H1 (cell line): ENCODE results near the gene CFAP61. TPM values are rescaled to one million over a fixed set of nuclear protein-coding genes. Genes with fewer than 3 reads are reported as not detected.

ENCODE experiments used
- CTCF ChIA-PET: fragments of 300-600 bp; sonication (Branson Sonifier 250); formaldehyde crosslinking; loops from one replicate; lab custom pipeline; 2021; ENCODE audit not compliant: partially characterized antibody; lab: Charles Lee
- POLR2A ChIA-PET: fragments of 300-600 bp; sonication (Branson Sonifier 250); formaldehyde crosslinking; loops from one replicate; lab custom pipeline; 2021; ENCODE audit warnings: inconsistent platforms; ENCODE audit not compliant: partially characterized antibody; lab: Charles Lee
- DNase-seq, 2 experiments: peaks; one replicate each; pipeline versions ENCODE4 v3.0.0 to v3.0.0-alpha.2; 2010 to 2022; ENCODE audit warnings: low spot score in 2 of 2, low read depth in 1 of 2, mixed read lengths in 1 of 2
- FAIRE-seq: peaks from 2 replicates; lab custom pipeline; 2011; peaks lifted over from hg19 to GRCh38; lab: Jason Lieb, UNC
- H2AFZ ChIP-seq: 2 replicates; pipeline ENCODE4 v1.8.1; 2012; ENCODE audit warnings: low read length, inconsistent platforms
- H2AK5ac ChIP-seq: 2 replicates; pipeline ENCODE4 v1.6.1; 2013; ENCODE audit warnings: low read depth, low read length
- H2BK120ac ChIP-seq: replicated peaks from 2 replicates; pipeline ENCODE3; 2013; ENCODE audit warnings: low read depth, low read length, inconsistent platforms
- H2BK12ac ChIP-seq: 2 replicates; pipeline ENCODE4 v1.6.1; 2013; ENCODE audit warnings: low read depth, low read length
- H2BK15ac ChIP-seq: 2 replicates; pipeline ENCODE4 v1.6.1; 2013; ENCODE audit warnings: low read length
- H2BK20ac ChIP-seq: 2 replicates; pipeline ENCODE4 v1.6.1; 2013; ENCODE audit warnings: low read length
- H2BK5ac ChIP-seq: 2 replicates; pipeline ENCODE4 v1.6.1; 2013; ENCODE audit warnings: low read depth, low read length
- H3K14ac ChIP-seq: 2 replicates; pipeline ENCODE4 v1.6.1; 2013; ENCODE audit warnings: inconsistent platforms; ENCODE audit not compliant: insufficient read length
- H3K18ac ChIP-seq: 2 replicates; pipeline ENCODE4 v1.6.1; 2013; ENCODE audit warnings: low read length; ENCODE audit errors: extremely low read depth
- H3K23ac ChIP-seq: 2 replicates; pipeline ENCODE4 v1.6.1; 2013; ENCODE audit warnings: inconsistent platforms; ENCODE audit not compliant: insufficient read length
- H3K23me2 ChIP-seq: 2 replicates; pipeline ENCODE4 v1.6.1; 2013; ENCODE audit warnings: low read depth, low read length
- H3K27ac ChIP-seq: 2 replicates; pipeline ENCODE4 v1.6.1; 2011; ENCODE audit warnings: low read depth, low read length, inconsistent platforms
- H3K27me3 ChIP-seq, 4 experiments: replicated peaks in 1 of 4; 1 replicate in 1 of 4; 2 replicates in 3 of 4; pipeline versions ENCODE4 v1.6.1 to v1.8.1; 2011 to 2013; ENCODE audit warnings: low read length in 3 of 4, mild to moderate bottlenecking in 3 of 4, inconsistent platforms in 2 of 4, mixed read lengths in 2 of 4, moderate library complexity in 1 of 4; ENCODE audit not compliant: control insufficient read depth in 3 of 4, insufficient read depth in 3 of 4; ENCODE audit errors: extremely low read depth in 1 of 4
- H3K36me3 ChIP-seq, 4 experiments: 2 replicates each; pipeline versions ENCODE4 v1.6.1 to v1.8.1; 2011 to 2013; ENCODE audit warnings: mild to moderate bottlenecking in 4 of 4, low read length in 3 of 4, moderate library complexity in 2 of 4, control low read depth in 1 of 4, inconsistent platforms in 1 of 4; ENCODE audit not compliant: insufficient read depth in 4 of 4, control insufficient read depth in 2 of 4
- H3K4ac ChIP-seq: replicated peaks from 2 replicates; pipeline ENCODE3; 2013; ENCODE audit warnings: low read length, low read depth, mixed read lengths, inconsistent platforms; ENCODE audit not compliant: insufficient read length
- H3K4me1 ChIP-seq, 4 experiments: replicated peaks in 1 of 4; 1 replicate in 1 of 4; 2 replicates in 3 of 4; pipeline versions ENCODE4 v1.6.1 to v1.8.1; 2011 to 2013; ENCODE audit warnings: low read length in 3 of 4, inconsistent platforms in 2 of 4, mixed read lengths in 1 of 4; ENCODE audit not compliant: insufficient read depth in 4 of 4, control insufficient read depth in 3 of 4
- H3K4me2 ChIP-seq, 2 experiments: 2 replicates each; pipeline versions ENCODE4 v1.6.1 to v1.8.1; 2011 to 2013; ENCODE audit warnings: low read depth in 2 of 2, low read length in 2 of 2, control low read depth in 1 of 2, inconsistent platforms in 1 of 2, mild to moderate bottlenecking in 1 of 2; ENCODE audit not compliant: insufficient read depth in 1 of 2
- H3K4me3 ChIP-seq, 4 experiments: fragments of 200-600, 300-600 bp in 1 of 4; sonication (generic), shearing (Covaris generic), sonication (Bioruptor Twin) in 1 of 4; 2 replicates each; pipeline versions ENCODE4 v1.5.1 to v1.8.1; 2011 to 2016; ENCODE audit warnings: low read length in 4 of 4, low read depth in 3 of 4, control low read depth in 2 of 4, inconsistent platforms in 2 of 4, mild to moderate bottlenecking in 2 of 4, mixed read lengths in 1 of 4, moderate library complexity in 1 of 4; ENCODE audit not compliant: insufficient read depth in 2 of 4; ENCODE audit errors: extremely low read depth in 1 of 4
- H3K56ac ChIP-seq: replicated peaks from 2 replicates; pipeline ENCODE3; 2013; ENCODE audit warnings: low read depth, mild to moderate bottlenecking, mixed read lengths, low read length, inconsistent platforms; ENCODE audit not compliant: insufficient read length
- H3K79me1 ChIP-seq: 2 replicates; pipeline ENCODE4 v1.6.1; 2013; ENCODE audit warnings: low read depth, low read length, control low read depth
- H3K79me2 ChIP-seq, 2 experiments: 2 replicates each; pipeline versions ENCODE4 v1.6.1 to v1.8.1; 2012 to 2013; ENCODE audit warnings: low read length in 2 of 2, mild to moderate bottlenecking in 2 of 2, inconsistent platforms in 1 of 2; ENCODE audit not compliant: insufficient read depth in 2 of 2, control insufficient read depth in 1 of 2
- H3K9ac ChIP-seq, 4 experiments: replicated peaks in 1 of 4; 1 replicate in 1 of 4; 2 replicates in 3 of 4; pipeline versions ENCODE4 v1.6.1 to v1.8.1; 2011 to 2013; ENCODE audit warnings: low read depth in 3 of 4, low read length in 3 of 4, control low read depth in 2 of 4, mild to moderate bottlenecking in 2 of 4, moderate library complexity in 2 of 4, inconsistent platforms in 1 of 4; ENCODE audit errors: extremely low read depth in 1 of 4
- H3K9me3 ChIP-seq, 2 experiments: 2 replicates each; pipeline versions ENCODE4 v1.6.1 to v1.8.1; 2012 to 2013; ENCODE audit warnings: mild to moderate bottlenecking in 2 of 2, moderate library complexity in 2 of 2, control low read depth in 1 of 2, inconsistent platforms in 1 of 2, low read depth in 1 of 2, low read length in 1 of 2, mixed read lengths in 1 of 2; ENCODE audit not compliant: insufficient read depth in 2 of 2
- H4K20me1 ChIP-seq, 2 experiments: replicated peaks in 1 of 2; 2 replicates each; pipeline versions ENCODE3 to v1.8.1; 2011 to 2013; ENCODE audit warnings: inconsistent platforms in 2 of 2, low read length in 2 of 2, mild to moderate bottlenecking in 1 of 2; ENCODE audit not compliant: insufficient read depth in 2 of 2, control insufficient read depth in 1 of 2
- H4K5ac ChIP-seq: 2 replicates; pipeline ENCODE4 v1.6.1; 2013; ENCODE audit warnings: low read length, low read depth, mixed read lengths, inconsistent platforms; ENCODE audit not compliant: insufficient read length
- H4K8ac ChIP-seq: 2 replicates; pipeline ENCODE4 v1.8.0; 2013; ENCODE audit warnings: mild to moderate bottlenecking, moderate library complexity, low read length, inconsistent platforms; ENCODE audit not compliant: insufficient read depth; ENCODE audit errors: extremely low read depth
- H4K91ac ChIP-seq: replicated peaks from 2 replicates; pipeline ENCODE3; 2013; ENCODE audit warnings: low read length, mixed read lengths, inconsistent platforms; ENCODE audit not compliant: insufficient read length
- ATF2 ChIP-seq: IDR thresholded peaks from 2 replicates; pipeline ENCODE4 v1.6.1; 2012; ENCODE audit warnings: low read length, inconsistent platforms
- BACH1 ChIP-seq: IDR thresholded peaks from 2 replicates; pipeline ENCODE4 v1.6.1; 2012; ENCODE audit warnings: low read length, improper control_type of control experiment
- BRCA1 ChIP-seq: IDR thresholded peaks from 2 replicates; pipeline ENCODE4 v1.6.1; 2012; ENCODE audit warnings: low read depth, low read length, improper control_type of control experiment
- CEBPB ChIP-seq: IDR thresholded peaks from 2 replicates; pipeline ENCODE4 v1.6.1; 2012; ENCODE audit warnings: low read depth, low read length
- CTBP2 ChIP-seq: IDR thresholded peaks from 2 replicates; pipeline ENCODE4 v1.7.0; 2011; ENCODE audit warnings: borderline replicate concordance, mild to moderate bottlenecking, moderate library complexity, mixed read lengths, low read length; ENCODE audit not compliant: insufficient read depth, insufficient read length
- EGR1 ChIP-seq: IDR thresholded peaks from 2 replicates; pipeline ENCODE4 v1.6.1; 2011; ENCODE audit warnings: low read depth, low read length, borderline replicate concordance
- KDM1A ChIP-seq: fragments of 200-600, 300-600 bp; sonication (generic); IDR thresholded peaks from 2 replicates; pipeline ENCODE4 v1.7.1; 2016; ENCODE audit warnings: mild to moderate bottlenecking, low read length, borderline replicate concordance
- PHF8 ChIP-seq: fragments of 200-600 bp; sonication (generic); conservative IDR thresholded peaks from 2 replicates; pipeline ENCODE4 v1.7.1; 2012; ENCODE audit warnings: low read depth, mild to moderate bottlenecking, inconsistent platforms, low read length, moderate library complexity
- POU5F1 ChIP-seq: IDR thresholded peaks from 2 replicates; pipeline ENCODE4 v1.6.1; 2011; ENCODE audit warnings: low read depth, mild to moderate bottlenecking, low read length, moderate library complexity
- RNF2 ChIP-seq: fragments of 200-900, 300-1000 bp; sonication (generic); IDR thresholded peaks from 2 replicates; pipeline ENCODE4 v1.7.1; 2016; ENCODE audit warnings: borderline replicate concordance, low read depth, mild to moderate bottlenecking, antibody characterized with exemption, low read length; ENCODE audit not compliant: poor library complexity, severe bottlenecking; ENCODE audit errors: missing control alignments
- SIN3A ChIP-seq, 2 experiments: IDR thresholded peaks in 1 of 2; conservative IDR thresholded peaks in 1 of 2; 2 replicates each; pipeline ENCODE4 v1.6.1; 2011 to 2012; ENCODE audit warnings: low read length in 2 of 2, improper control_type of control experiment in 1 of 2, low read depth in 1 of 2, mild to moderate bottlenecking in 1 of 2
- SP2 ChIP-seq: IDR thresholded peaks from 2 replicates; pipeline ENCODE4 v1.6.1; 2012; ENCODE audit warnings: mild to moderate bottlenecking, low read length, inconsistent platforms
- TEAD4 ChIP-seq: IDR thresholded peaks from 2 replicates; pipeline ENCODE4 v1.6.1; 2012; ENCODE audit warnings: low read depth, low read length, inconsistent platforms, mixed read lengths
- WGBS, 2 experiments: shearing (Covaris generic) in 1 of 2; methylation state at CpG; one replicate each; pipeline versions ENCODE4 v1.1.6 to v1.1.7; 2013 to 2015; ENCODE audit warnings: low lambda C conversion rate in 2 of 2, mixed read lengths in 2 of 2, inconsistent platforms in 1 of 2, low coverage in 1 of 2, missing lambda C conversion rate in 1 of 2; ENCODE audit not compliant: insufficient replicate concordance in 2 of 2, insufficient coverage in 1 of 2, insufficient read length in 1 of 2; ENCODE audit errors: extremely low coverage in 1 of 2, missing lambda C conversion rate in 1 of 2; 5-methylcytosine and 5-hydroxymethylcytosine counted together
- polyA plus RNA-seq, 7 experiments: library from polyadenylated mRNA; depleted of rRNA in 3 of 7; stranded (reverse) in 5 of 7; unstranded in 2 of 7; fragments of >200 nt in 5 of 7; fragments of 200-250 nt in 2 of 7; gene quantifications; 1 replicate in 5 of 7; 2 replicates in 1 of 7; 4 replicates in 1 of 7; pipeline versions ENCODE4 v1.2.1 to v1.2.3, GENCODE V29; 2011 to 2013; ENCODE audit warnings: missing spikeins in 2 of 7, mixed read lengths in 2 of 7
- total RNA-seq: library from RNA; stranded (reverse); fragmentation: NEBNext Ultra II Directional; extraction: Animal tissue kit (Norgen Biotek cat#: 25700); gene quantifications from 2 replicates; pipeline ENCODE4 v1.2.1, GENCODE V29; 2021

The CFAP61 gene
- total and polyA plus RNA-seq, 2 of the 8 experiments (the other 6 are each of a cell fraction or from before 2014, with no cell fraction given) = 0.29 to 0.61 TPM

GRCh38 chr20:20235681-20236080 lies 183.3 kb downstream of the CFAP61 start:
- Histone ChIP-seq H2BK120ac (no peak overlapping the region), H3K4ac (no peak overlapping the region), H2AK5ac (no peak overlapping the region), H2BK15ac (no peak overlapping the region), H2AFZ (no peak overlapping the region), H4K8ac (no peak overlapping the region), H2BK5ac (no peak overlapping the region), H3K27ac (no peak overlapping the region), H4K91ac (no peak overlapping the region), H3K79me2 (no peaks in the 10 kb centered on the region), H3K14ac (no peak overlapping the region), H3K56ac (no peak overlapping the region), H3K4me1 (no peaks in the 10 kb centered on the region), H3K23ac (no peak overlapping the region), H3K79me1 (no peaks in the 10 kb centered on the region), H3K18ac (no peak overlapping the region), H3K27me3 (no peaks in the 10 kb centered on the region; a peak in 1 of 7 replicates), H3K23me2 (no peaks in the 10 kb centered on the region), H2BK20ac (no peak overlapping the region), H4K20me1 (peaks cover 0 to 2% of the 10 kb centered on the region in 2 experiments), H4K5ac (no peak overlapping the region), H3K9ac (no peak overlapping the region), H3K36me3 (no peaks in the 10 kb centered on the region), H3K4me2 (no peak overlapping the region), H3K4me3 (no peak overlapping the region), H3K9me3 (no peaks in the 10 kb centered on the region), H2BK12ac (no peak overlapping the region)
- WGBS, 2 experiments = 91% methylated on average over 4 of the region's 4 CpGs; no CpG with 5 or more reads in 1 of the 2 experiments
- no peak for FAIRE-seq
- POLR2A ChIA-PET = no interaction called here
- no peak for DNase-seq
- CTCF ChIA-PET = interaction anchor here (1.3 to 3.2 kb wide), 2 partner anchors 10 to 213 kb away, joined by 4 to 37 read pairs; no protein-coding TSS in a partner anchor
- TF ChIP-seq EGR1 = no peak
- no peak for TF ChIP-seq CTBP2
- TF ChIP-seq SP2 = no peak
- TF ChIP-seq BRCA1 = no peak
- no peak for TF ChIP-seq PHF8
- no peak for TF ChIP-seq ATF2
- TF ChIP-seq BACH1 = no peak
- no peak for TF ChIP-seq CEBPB
- TF ChIP-seq TEAD4 = no peak
- no peak for TF ChIP-seq RNF2
- TF ChIP-seq SIN3A (conservative IDR thresholded peaks at IDR 0.05 in 1 of 2, IDR thresholded peaks at IDR 0.05 in 1 of 2; ENCODE audit: low read depth in 1 of 2, low read length in 2 of 2) = no peak
- no peak for TF ChIP-seq KDM1A
- TF ChIP-seq POU5F1 = no peak
